C4-2B (cell line): ENCODE results near the gene TSPAN15.

ENCODE experiments used
- H3K27ac ChIP-seq: fragments of 450-650 bp; 2 replicates; pipeline ENCODE4 v1.5.1; 2017
- CTCF ChIP-seq: fragments of 450-650 bp; conservative IDR thresholded peaks from 2 replicates; pipeline ENCODE4 v1.5.1; 2017; ENCODE audit warnings: mild to moderate bottlenecking
- ZFX ChIP-seq: fragments of 450-650 bp; IDR thresholded peaks from 2 replicates; pipeline ENCODE4 v1.6.1; 2017

The TSPAN15 gene

DNA sequence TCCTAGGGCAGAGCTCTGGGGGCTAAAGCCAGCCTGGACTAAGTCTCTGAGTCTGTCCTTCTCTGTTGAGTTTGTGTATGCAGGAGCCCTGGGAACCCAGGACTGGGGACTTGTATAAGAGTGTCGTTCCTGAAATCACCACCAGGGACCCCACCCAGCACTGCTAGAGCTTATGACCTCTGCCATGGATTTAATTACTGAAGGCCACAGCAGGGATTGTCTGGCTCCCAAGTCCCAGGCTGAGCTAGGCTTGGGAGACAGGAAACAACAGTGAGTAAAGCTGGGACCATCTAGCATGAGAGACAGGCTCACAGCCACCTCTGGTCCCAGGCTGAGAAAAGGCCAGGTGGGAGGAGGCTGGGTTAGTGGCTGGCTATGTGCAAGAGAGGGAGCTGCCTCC lies 1.4 kb upstream of the TSPAN15 start:
- TF ChIP-seq ZFX (no peak), CTCF (peak; percentile 80)
- H3K27ac ChIP-seq, result peak overlapping the region; percentile 84

GRCh38 chr10:69450395-69450794 lies 870 bp upstream of the TSPAN15 start:
- H3K27ac ChIP-seq, result peak overlapping the region; percentile 84

- peak overlapping the region; percentile 84 for H3K27ac ChIP-seq
- TF ChIP-seq CTCF (no peak), ZFX (no peak)
These were observed 553 bp downstream of the TSPAN15 start for GRCh38 chr10:69451784-69452251.

DNA sequence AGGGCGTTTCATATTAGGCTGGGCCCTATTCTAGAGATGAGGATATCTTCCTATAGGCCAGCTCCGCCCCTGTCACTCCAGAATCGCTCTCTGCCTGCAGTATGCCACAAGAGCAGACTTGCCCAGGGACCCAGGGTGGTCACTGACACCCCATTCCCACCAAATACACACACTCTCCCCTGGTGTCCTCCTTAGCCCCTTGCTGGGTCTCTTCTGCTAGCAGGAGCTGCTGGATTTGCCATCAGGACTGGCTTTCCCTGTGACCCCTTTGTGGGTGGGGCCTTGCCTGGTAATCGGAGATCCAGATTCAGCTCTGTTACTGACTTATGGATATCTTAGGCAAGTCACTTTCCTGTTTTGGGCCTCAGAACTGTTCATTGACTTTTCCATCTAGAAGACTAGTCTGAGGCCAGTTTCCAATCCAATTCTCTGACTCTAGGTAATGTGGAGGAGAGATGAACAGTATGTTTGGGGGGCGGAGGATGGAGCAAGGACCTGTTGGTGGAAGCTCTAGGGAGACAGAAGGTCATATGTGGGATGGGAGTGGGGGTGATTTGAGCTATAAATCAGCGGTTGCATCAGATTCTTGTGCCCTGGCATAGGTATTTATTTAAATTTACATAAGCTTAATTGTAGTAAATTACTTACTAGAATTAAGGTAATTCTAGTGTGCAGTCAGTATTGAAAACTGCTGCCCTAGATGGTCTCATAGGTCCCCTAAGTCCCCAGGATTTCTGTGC lies 1.6 kb downstream of the TSPAN15 start:
- H3K27ac ChIP-seq, result peak overlapping the region; percentile 84
- TF ChIP-seq CTCF (no peak), ZFX (no peak)

- TF ChIP-seq ZFX, result no peak
- no peak for TF ChIP-seq CTCF
- H3K27ac ChIP-seq, result peak overlapping the region; percentile 84
These were observed 2.5 kb downstream of the TSPAN15 start for GRCh38 chr10:69453795-69454194.

GRCh38 chr10:69455006-69455763 lies 3.9 kb downstream of the TSPAN15 start:
- H3K27ac ChIP-seq, result no peak overlapping the region; the same call in 1 of the 2 replicates
- TF ChIP-seq ZFX, result no peak
- no peak for TF ChIP-seq CTCF

- peak overlapping the region; percentile 74 for H3K27ac ChIP-seq
- TF ChIP-seq ZFX (no peak), CTCF (no peak)
These were observed 5.8 kb downstream of the TSPAN15 start for GRCh38 chr10:69456880-69457693.
